Erythroblast (primary cell): ENCODE data around the gene CIPC.

ENCODE experiments used
- GATA1 ChIP-seq: IDR thresholded peaks from 2 replicates; pipeline ENCODE4 v1.6.1; 2011; ENCODE audit warnings: low read depth, mild to moderate bottlenecking, control low read depth, low read length, moderate library complexity
- POLR2A ChIP-seq: IDR thresholded peaks from 2 replicates; pipeline ENCODE4 v1.6.1; 2011; ENCODE audit warnings: mild to moderate bottlenecking, low read length

DNA sequence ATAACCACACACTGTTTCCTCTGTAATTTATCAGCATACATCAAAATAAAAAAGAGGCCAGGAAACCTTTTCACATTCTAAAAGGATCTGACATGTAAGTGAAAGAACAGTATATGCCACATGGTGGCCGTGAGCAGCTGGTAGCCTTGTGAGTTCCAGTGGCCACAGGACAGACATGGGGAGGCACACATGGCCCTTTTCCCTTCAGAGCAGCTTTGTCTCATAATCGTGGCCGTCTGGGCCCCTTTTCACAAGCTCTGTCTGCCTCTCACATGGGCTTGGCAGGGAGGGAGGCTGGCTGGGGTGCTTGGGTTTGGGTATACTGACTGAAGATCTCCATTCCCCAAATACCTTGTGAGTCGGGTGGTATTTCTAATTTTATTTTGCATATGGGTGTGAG lies 45.0 kb downstream of the CIPC start:
- no peak for TF ChIP-seq POLR2A
- TF ChIP-seq GATA1: no peak
